ENCODE results near the gene SLC6A12. TPM values are rescaled to one million over a fixed set of nuclear protein-coding genes. Genes with fewer than 3 reads are reported as not detected.

SLC6A12 gene
- total RNA-seq: not detected in 2 replicates

DNA sequence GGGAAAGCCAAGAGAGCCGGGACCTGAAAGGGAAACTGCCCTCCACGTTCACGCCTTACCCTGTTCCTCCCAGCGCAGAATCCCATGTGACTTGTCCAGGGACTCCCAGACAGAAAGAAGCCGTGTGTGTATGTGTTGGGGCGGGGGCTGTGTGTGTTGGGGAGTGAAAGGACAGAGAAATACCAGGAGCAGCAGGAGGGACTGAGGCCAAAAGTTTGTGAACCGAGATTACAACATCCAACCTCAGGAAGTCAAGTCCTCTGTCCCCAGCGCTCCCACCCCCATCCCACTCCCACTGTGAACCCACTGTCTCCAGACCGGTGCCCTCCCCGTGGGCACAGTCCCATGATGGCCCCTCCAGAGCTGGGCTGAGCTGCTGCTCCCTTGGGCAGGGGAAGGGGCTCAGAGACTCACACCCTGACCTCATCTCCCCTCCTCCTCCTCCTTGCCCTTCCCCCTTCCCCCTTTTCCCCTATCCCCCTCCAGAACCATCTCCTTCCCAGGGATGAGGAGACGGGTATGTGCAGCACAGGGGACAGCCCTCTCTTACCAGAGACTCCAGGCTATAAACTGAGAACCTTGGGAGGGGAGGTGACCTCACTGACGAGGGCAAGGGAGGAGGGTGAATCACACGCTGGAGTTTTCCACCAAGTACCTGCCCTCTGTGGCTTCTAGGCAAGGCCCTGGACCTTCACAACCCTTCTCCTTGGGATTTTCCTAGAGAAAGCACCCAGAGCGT, at the start of gene SLC6A12:
SLC6A12 (minus strand) TSS at position 155 of the 739 bp plus-strand sequence. CDS start 4,171 bp downstream, outside the sequence.

GRCh38 chr12:262817-263216, 48.9 kb upstream of the SLC6A12 start, which contains the start of gene SLC6A13:
TSS of gene SLC6A13 (minus strand) at chr12:262836. CDS start at chr12:260052, 2,784 bp downstream.

Other genes starting within 250 kb of the SLC6A12 start
- under 0.01 and 0.09 TPM in 2 replicates for gene IQSEC3, start 147.4 kb downstream of the SLC6A12 start, total RNA-seq
- gene SLC6A13, start 48.7 kb upstream of the SLC6A12 start, total RNA-seq: not detected in 2 replicates
- 34.1 and 37.8 TPM in 2 replicates for gene KDM5A, start 175.2 kb upstream of the SLC6A12 start, total RNA-seq
- gene CCDC77, start 187.5 kb upstream of the SLC6A12 start, total RNA-seq: 2.0 and 3.1 TPM in 2 replicates
- gene B4GALNT3, start 245.8 kb upstream of the SLC6A12 start, total RNA-seq: under 0.01 TPM in 1 of 2 replicates, not detected in the other

Measured in pericardium fibroblast (primary cell).